A549 (cell line): ENCODE results near the gene GTPBP2. TPM values are rescaled to one million over a fixed set of nuclear protein-coding genes. Genes with fewer than 3 reads are reported as not detected.

Experiments
- ATAC-seq, 2 experiments: fragments of 200-7000 bp in 1 of 2; fragments of >200 bp in 1 of 2; cut with Nextera tagmentation in 1 of 2; cut with Tn5 transposase in 1 of 2; 3 replicates each; pipeline versions ENCODE4 v1.8.0 to v1.9.1; 2018 to 2020; ENCODE audit warnings: mild to moderate bottlenecking in 1 of 2, moderate library complexity in 1 of 2
- CTCF ChIA-PET: fragments of 300-600 bp; sonication (Branson Sonifier 250); formaldehyde crosslinking; extraction: SDS; loops from one replicate; lab custom pipeline; 2021; ENCODE audit warnings: antibody characterized with exemption, inconsistent platforms; lab: Yijun Ruan, JAX
- POLR2A ChIA-PET: fragments of 350-600 bp; formaldehyde crosslinking; extraction: SDS; loops from one replicate; lab custom pipeline; 2021; ENCODE audit warnings: antibody characterized with exemption, inconsistent platforms; lab: Yijun Ruan, JAX
- DNase-seq, 2 experiments: peaks; one replicate each; pipeline versions ENCODE4 v3.0.0 to v3.0.0-alpha.2; 2011 to 2016; ENCODE audit warnings: low read depth in 1 of 2, low spot score in 1 of 2
- FAIRE-seq: peaks from 2 replicates; lab custom pipeline; 2011; peaks lifted over from hg19 to GRCh38; lab: Jason Lieb, UNC
- H3K27ac ChIP-seq, 2 experiments: fragments of >200 bp; sonication (Bioruptor Twin); formaldehyde crosslinking; 3 replicates each; pipeline ENCODE4 v1.5.1; 2016 to 2017
- H3K4me1 ChIP-seq: fragments of >200 bp; sonication (Bioruptor Twin); formaldehyde crosslinking; 3 replicates; pipeline ENCODE4 v1.6.1; 2016
- H3K4me2 ChIP-seq: fragments of >200 bp; sonication (Bioruptor Twin); formaldehyde crosslinking; 3 replicates; pipeline ENCODE4 v1.6.1; 2016
- H3K4me3 ChIP-seq: fragments of >200 bp; sonication (Bioruptor Twin); formaldehyde crosslinking; 3 replicates; pipeline ENCODE4 v1.5.1; 2016
- H3K9me3 ChIP-seq: fragments of >200 bp; sonication (Bioruptor Twin); formaldehyde crosslinking; 3 replicates; pipeline ENCODE4 v1.6.1; 2016
- BHLHE40 ChIP-seq: IDR thresholded peaks from 2 replicates; pipeline ENCODE4 v1.6.1; 2012; ENCODE audit warnings: low read depth, low read length, inconsistent platforms
- CEBPB ChIP-seq, 2 experiments: fragments of >200 bp in 1 of 2; sonication (Bioruptor Twin) in 1 of 2; formaldehyde crosslinking in 1 of 2; IDR thresholded peaks; 2 replicates each; pipeline ENCODE4 v1.6.1; 2012 to 2016
- CHD2 ChIP-seq: fragments of 150-350 bp; IDR thresholded peaks from 2 replicates; pipeline ENCODE4 v1.6.1; 2014; ENCODE audit warnings: low read length; ENCODE audit not compliant: partially characterized antibody
- EHMT2 ChIP-seq: fragments of 200-600 bp; sonication (generic); IDR thresholded peaks from 2 replicates; pipeline ENCODE4 v1.6.1; 2016; ENCODE audit warnings: antibody characterized with exemption, low read depth, mild to moderate bottlenecking, moderate library complexity
- EP300 ChIP-seq, 2 experiments: fragments of >200 bp; sonication (Bioruptor Twin); formaldehyde crosslinking; IDR thresholded peaks; 2 replicates in 1 of 2; 3 replicates in 1 of 2; pipeline ENCODE4 v1.6.1; 2016 to 2017
- FOSL2 ChIP-seq, 2 experiments: fragments of 450-650 bp in 1 of 2; fragments of >200 bp in 1 of 2; sonication (Bioruptor Twin) in 1 of 2; formaldehyde crosslinking; IDR thresholded peaks; 2 replicates each; pipeline versions ENCODE4 v1.5.0 to v1.6.1; 2016 to 2020; ENCODE audit warnings: mild to moderate bottlenecking in 1 of 2, moderate library complexity in 1 of 2
- HDAC2 ChIP-seq: fragments of 200-600 bp; sonication (generic); IDR thresholded peaks from 2 replicates; pipeline ENCODE4 v1.6.1; 2016
- HEYL ChIP-seq: fragments of 250-450 bp; sonication (Bioruptor Pico); IDR thresholded peaks from 2 replicates; pipeline ENCODE4 v1.8.0; 2021; ENCODE audit warnings: mild to moderate bottlenecking, moderate library complexity
- HOXB13 ChIP-seq: fragments of 250-450 bp; sonication (Bioruptor Pico); IDR thresholded peaks from 2 replicates; pipeline ENCODE4 v1.5.0; 2020; ENCODE audit warnings: low read depth, mild to moderate bottlenecking, moderate library complexity
- HOXB5 ChIP-seq: fragments of 250-450 bp; sonication (Bioruptor Pico); IDR thresholded peaks from 2 replicates; pipeline ENCODE4 v1.5.0; 2020; ENCODE audit warnings: mild to moderate bottlenecking, moderate library complexity
- KDM1A ChIP-seq: fragments of 200-600 bp; sonication (generic); IDR thresholded peaks from 2 replicates; pipeline ENCODE4 v1.6.1; 2016; ENCODE audit warnings: low read depth, mild to moderate bottlenecking
- KDM5A ChIP-seq: fragments of 200-600 bp; sonication (generic); IDR thresholded peaks from 2 replicates; pipeline ENCODE4 v1.6.1; 2016; ENCODE audit warnings: antibody characterized with exemption, mild to moderate bottlenecking
- NFE2L2 ChIP-seq: fragments of 150-350 bp; conservative IDR thresholded peaks from 2 replicates; pipeline ENCODE4 v1.6.1; 2014; ENCODE audit warnings: low read length
- NPAS2 ChIP-seq: fragments of 250-450 bp; sonication (Bioruptor Pico); IDR thresholded peaks from 2 replicates; pipeline ENCODE4 v1.8.0; 2022; ENCODE audit warnings: mild to moderate bottlenecking, moderate library complexity, borderline replicate concordance
- POLR2A ChIP-seq: IDR thresholded peaks from 2 replicates; pipeline ENCODE4 v1.6.1; 2012; ENCODE audit warnings: mild to moderate bottlenecking, low read length
- POLR2AphosphoS2 ChIP-seq: conservative IDR thresholded peaks from 2 replicates; pipeline ENCODE4 v1.6.1; 2012; ENCODE audit warnings: low read length, improper control_type of control experiment, inconsistent platforms
- RAD21 ChIP-seq, 2 experiments: fragments of >200 bp in 1 of 2; sonication (Bioruptor Twin) in 1 of 2; formaldehyde crosslinking in 1 of 2; IDR thresholded peaks in 1 of 2; conservative IDR thresholded peaks in 1 of 2; 2 replicates in 1 of 2; 3 replicates in 1 of 2; pipeline ENCODE4 v1.6.1; 2012 to 2018; ENCODE audit warnings: inconsistent platforms in 1 of 2
- RARB ChIP-seq: fragments of 250-450 bp; sonication (Bioruptor Pico); IDR thresholded peaks from 2 replicates; pipeline ENCODE4 v1.8.0; 2021; ENCODE audit warnings: mild to moderate bottlenecking, moderate library complexity
- RFX5 ChIP-seq: fragments of 450-650 bp; IDR thresholded peaks from 2 replicates; pipeline ENCODE4 v1.7.1; 2014; ENCODE audit warnings: antibody characterized with exemption, mild to moderate bottlenecking, moderate library complexity
- RNF2 ChIP-seq: fragments of 200-600 bp; sonication (generic); IDR thresholded peaks from 2 replicates; pipeline ENCODE4 v1.6.1; 2016; ENCODE audit warnings: low read depth, mild to moderate bottlenecking, antibody characterized with exemption, moderate library complexity, borderline replicate concordance
- TP53 ChIP-seq: fragments of 250-450 bp; sonication (Bioruptor Pico); IDR thresholded peaks from 2 replicates; pipeline ENCODE4 v1.5.0; 2021; ENCODE audit warnings: mild to moderate bottlenecking, moderate library complexity
- WGBS: methylation state at CpG from one replicate; pipeline ENCODE4 v1.1.6; 2017; ENCODE audit errors: missing lambda C conversion rate; 5-methylcytosine and 5-hydroxymethylcytosine counted together
- polyA plus RNA-seq, 4 experiments: library from polyadenylated mRNA; depleted of rRNA in 3 of 4; stranded (reverse); fragments of >200 nt; fragmentation: RNase III in 1 of 4; extraction: RNeasy Plus Mini Kit Qiagen cat#74134 plus additional on column Dnase treatment in 1 of 4; gene quantifications; 2 replicates in 3 of 4; 3 replicates in 1 of 4; pipeline ENCODE4 v1.2.3, GENCODE V29; 2011 to 2017
- TF ChIP-seq, protein P1 (sequence below): fragments of 200-600 bp; sonication (generic); IDR thresholded peaks from 2 replicates; pipeline ENCODE4 v1.6.1; 2016; ENCODE audit warnings: antibody characterized with exemption, mild to moderate bottlenecking, moderate library complexity
- TF ChIP-seq, protein P2 (sequence below): fragments of >200 bp; sonication (Bioruptor Twin); formaldehyde crosslinking; IDR thresholded peaks from 3 replicates; pipeline ENCODE4 v1.6.1; 2016
- TF ChIP-seq, protein P3 (sequence below): IDR thresholded peaks from 2 replicates; pipeline ENCODE4 v1.6.1; 2012; ENCODE audit warnings: low read depth, borderline replicate concordance
- TF ChIP-seq, protein P4 (sequence below): fragments of 150-350 bp; IDR thresholded peaks from 2 replicates; pipeline ENCODE4 v1.6.1; 2014; ENCODE audit warnings: low read depth, mild to moderate bottlenecking, low read length
- TF ChIP-seq, protein P5 (sequence below): fragments of >200 bp; sonication (Bioruptor Twin); formaldehyde crosslinking; IDR thresholded peaks from 2 replicates; pipeline ENCODE4 v1.6.1; 2016

Gene GTPBP2
- polyA plus RNA-seq, 2 of the 4 experiments (the other 2 are of a cell fraction) = 28.9 to 59.6 TPM

DNA sequence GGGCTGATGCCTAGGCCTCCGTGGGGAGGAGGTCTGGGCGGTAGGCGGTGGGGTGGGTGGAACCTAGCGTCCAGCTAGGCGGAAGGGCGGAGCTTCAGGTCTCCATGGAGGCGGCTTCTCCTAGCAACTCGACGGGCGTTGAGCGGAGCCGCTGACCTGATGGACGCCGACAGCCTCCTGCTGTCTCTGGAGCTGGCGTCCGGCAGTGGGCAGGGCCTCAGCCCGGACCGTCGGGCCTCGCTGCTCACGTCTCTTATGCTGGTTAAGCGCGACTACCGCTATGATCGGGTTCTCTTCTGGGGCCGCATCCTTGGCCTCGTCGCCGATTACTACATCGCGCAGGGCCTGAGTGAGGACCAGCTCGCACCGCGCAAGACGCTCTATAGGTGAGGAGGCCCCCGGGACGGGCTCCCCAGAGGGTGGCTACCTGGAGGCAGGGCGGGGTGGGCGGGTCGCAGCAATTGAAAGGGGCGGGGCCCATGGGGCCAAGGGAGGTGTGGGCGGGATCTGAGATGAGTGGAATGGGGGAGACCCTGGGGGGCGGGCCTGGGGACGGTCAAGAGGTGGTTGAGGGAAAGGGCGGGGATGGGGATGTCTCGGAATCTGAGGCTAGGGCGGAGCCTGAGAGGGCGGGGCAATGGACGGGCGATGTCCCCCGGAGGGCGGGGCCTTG is 16.0 kb upstream of the GTPBP2 start, which contains the start of gene RSPH9:
RSPH9 (plus strand) TSS at position 97 of the 673 bp plus-strand sequence; CDS start at position 160, 63 bp downstream.
- peak within 1 kb of the TSS; percentile 43 for H3K4me3 ChIP-seq

DNA sequence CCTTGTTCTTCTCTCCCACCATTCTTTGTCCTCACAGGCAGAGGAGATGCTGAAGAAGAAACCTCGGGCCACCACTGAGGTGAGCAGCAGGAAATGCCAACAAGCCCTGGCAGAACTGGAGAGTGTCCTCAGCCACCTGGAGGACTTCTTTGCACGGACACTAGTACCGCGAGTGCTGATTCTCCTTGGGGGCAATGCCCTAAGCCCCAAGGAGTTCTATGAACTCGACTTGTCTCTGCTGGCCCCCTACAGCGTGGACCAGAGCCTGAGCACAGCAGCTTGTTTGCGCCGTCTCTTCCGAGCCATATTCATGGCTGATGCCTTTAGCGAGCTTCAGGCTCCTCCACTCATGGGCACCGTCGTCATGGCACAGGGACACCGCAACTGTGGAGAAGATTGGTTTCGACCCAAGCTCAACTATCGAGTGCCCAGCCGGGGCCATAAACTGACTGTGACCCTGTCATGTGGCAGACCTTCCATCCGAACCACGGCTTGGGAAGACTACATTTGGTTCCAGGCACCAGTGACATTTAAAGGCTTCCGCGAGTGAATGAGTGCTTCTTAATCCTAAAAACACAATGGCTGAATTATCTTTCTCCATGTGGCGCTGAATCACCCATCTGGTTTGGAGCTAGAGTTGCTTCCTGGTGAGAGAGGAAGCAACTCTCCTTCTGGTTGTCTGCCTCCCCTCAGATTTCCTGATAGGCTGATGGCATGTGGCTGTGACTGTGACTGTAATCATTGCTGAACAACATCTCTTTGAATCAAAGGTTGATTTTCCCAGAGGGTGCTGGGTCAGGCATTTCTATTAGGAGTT is 11.1 kb upstream of the GTPBP2 start:
- Histone ChIP-seq H3K9me3 (no peaks in the 10 kb centered on the region), H3K4me3 (no peak overlapping the region), H3K27ac (no peak overlapping the region), H3K4me2 (no peak overlapping the region), H3K4me1 (peaks cover 11% of the 10 kb centered on the region)
- POLR2A ChIA-PET = no interaction called here
- no peak for DNase-seq
- no peak for FAIRE-seq
- ATAC-seq = no peak
- 96% methylated on average over 18 of the region's 21 CpGs for WGBS
- no peak for TF ChIP-seq BHLHE40
- TF ChIP-seq, protein P1, sequence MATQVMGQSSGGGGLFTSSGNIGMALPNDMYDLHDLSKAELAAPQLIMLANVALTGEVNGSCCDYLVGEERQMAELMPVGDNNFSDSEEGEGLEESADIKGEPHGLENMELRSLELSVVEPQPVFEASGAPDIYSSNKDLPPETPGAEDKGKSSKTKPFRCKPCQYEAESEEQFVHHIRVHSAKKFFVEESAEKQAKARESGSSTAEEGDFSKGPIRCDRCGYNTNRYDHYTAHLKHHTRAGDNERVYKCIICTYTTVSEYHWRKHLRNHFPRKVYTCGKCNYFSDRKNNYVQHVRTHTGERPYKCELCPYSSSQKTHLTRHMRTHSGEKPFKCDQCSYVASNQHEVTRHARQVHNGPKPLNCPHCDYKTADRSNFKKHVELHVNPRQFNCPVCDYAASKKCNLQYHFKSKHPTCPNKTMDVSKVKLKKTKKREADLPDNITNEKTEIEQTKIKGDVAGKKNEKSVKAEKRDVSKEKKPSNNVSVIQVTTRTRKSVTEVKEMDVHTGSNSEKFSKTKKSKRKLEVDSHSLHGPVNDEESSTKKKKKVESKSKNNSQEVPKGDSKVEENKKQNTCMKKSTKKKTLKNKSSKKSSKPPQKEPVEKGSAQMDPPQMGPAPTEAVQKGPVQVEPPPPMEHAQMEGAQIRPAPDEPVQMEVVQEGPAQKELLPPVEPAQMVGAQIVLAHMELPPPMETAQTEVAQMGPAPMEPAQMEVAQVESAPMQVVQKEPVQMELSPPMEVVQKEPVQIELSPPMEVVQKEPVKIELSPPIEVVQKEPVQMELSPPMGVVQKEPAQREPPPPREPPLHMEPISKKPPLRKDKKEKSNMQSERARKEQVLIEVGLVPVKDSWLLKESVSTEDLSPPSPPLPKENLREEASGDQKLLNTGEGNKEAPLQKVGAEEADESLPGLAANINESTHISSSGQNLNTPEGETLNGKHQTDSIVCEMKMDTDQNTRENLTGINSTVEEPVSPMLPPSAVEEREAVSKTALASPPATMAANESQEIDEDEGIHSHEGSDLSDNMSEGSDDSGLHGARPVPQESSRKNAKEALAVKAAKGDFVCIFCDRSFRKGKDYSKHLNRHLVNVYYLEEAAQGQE = no peak
- TF ChIP-seq, protein P2, sequence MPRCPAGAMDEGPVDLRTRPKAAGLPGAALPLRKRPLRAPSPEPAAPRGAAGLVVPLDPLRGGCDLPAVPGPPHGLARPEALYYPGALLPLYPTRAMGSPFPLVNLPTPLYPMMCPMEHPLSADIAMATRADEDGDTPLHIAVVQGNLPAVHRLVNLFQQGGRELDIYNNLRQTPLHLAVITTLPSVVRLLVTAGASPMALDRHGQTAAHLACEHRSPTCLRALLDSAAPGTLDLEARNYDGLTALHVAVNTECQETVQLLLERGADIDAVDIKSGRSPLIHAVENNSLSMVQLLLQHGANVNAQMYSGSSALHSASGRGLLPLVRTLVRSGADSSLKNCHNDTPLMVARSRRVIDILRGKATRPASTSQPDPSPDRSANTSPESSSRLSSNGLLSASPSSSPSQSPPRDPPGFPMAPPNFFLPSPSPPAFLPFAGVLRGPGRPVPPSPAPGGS = no peak
- TF ChIP-seq POLR2AphosphoS2 = no peak
- TF ChIP-seq, protein P3, sequence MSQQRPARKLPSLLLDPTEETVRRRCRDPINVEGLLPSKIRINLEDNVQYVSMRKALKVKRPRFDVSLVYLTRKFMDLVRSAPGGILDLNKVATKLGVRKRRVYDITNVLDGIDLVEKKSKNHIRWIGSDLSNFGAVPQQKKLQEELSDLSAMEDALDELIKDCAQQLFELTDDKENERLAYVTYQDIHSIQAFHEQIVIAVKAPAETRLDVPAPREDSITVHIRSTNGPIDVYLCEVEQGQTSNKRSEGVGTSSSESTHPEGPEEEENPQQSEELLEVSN = no peak
- TF ChIP-seq RAD21 (conservative IDR thresholded peaks at IDR 0.05 in 1 of 2, IDR thresholded peaks at IDR 0.05 in 1 of 2) = no peak
- no peak for TF ChIP-seq HDAC2
- no peak for TF ChIP-seq HOXB5 (CRISPR knock-in tag)
- TF ChIP-seq, protein P4, sequence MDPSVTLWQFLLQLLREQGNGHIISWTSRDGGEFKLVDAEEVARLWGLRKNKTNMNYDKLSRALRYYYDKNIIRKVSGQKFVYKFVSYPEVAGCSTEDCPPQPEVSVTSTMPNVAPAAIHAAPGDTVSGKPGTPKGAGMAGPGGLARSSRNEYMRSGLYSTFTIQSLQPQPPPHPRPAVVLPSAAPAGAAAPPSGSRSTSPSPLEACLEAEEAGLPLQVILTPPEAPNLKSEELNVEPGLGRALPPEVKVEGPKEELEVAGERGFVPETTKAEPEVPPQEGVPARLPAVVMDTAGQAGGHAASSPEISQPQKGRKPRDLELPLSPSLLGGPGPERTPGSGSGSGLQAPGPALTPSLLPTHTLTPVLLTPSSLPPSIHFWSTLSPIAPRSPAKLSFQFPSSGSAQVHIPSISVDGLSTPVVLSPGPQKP = no peak
- TF ChIP-seq RFX5 = no peak
- no peak for TF ChIP-seq CEBPB (IDR thresholded peaks at IDR 0.05)
- no peak for TF ChIP-seq NFE2L2
- no peak for TF ChIP-seq KDM1A
- CTCF ChIA-PET = interaction anchor here (1.3 to 1.9 kb wide), 4 partner anchors 10 to 439 kb away, joined by 3 to 7 read pairs (median 4); partner anchors contain the start of gene VEGFA

More for the DNA sequence above, 16.0 kb upstream of the GTPBP2 start, which contains the start of gene RSPH9:
- Histone ChIP-seq H3K27ac (peak within 1 kb of the TSS; percentile 11 to 78; a peak in 4 of 6 replicates), H3K4me1 (no peaks in the 10 kb centered on the region), H3K9me3 (no peaks in the 10 kb centered on the region), H3K4me2 (peak within 1 kb of the TSS; percentile 65)
- ChIA-PET CTCF (interaction anchor here (1.2 to 5.1 kb wide), 3 partner anchors 12 to 25 kb away, joined by 3 to 24 read pairs (median 4); no protein-coding TSS in a partner anchor), POLR2A (interaction anchor here (1.9 to 2.6 kb wide), 2 partner anchors 9 to 15 kb away, joined by 10 to 13 read pairs; partner anchors contain the start of genes GTPBP2 and MAD2L1BP)
- no peak for TF ChIP-seq HOXB13 (CRISPR knock-in tag)
- no peak for TF ChIP-seq RARB (CRISPR knock-in tag)
- no peak for TF ChIP-seq HDAC2
- TF ChIP-seq HEYL (CRISPR knock-in tag) = no peak
- no peak for TF ChIP-seq FOSL2 (IDR thresholded peaks at IDR 0.05)
- no peak for TF ChIP-seq FOSL2 (CRISPR knock-in tag; IDR thresholded peaks at IDR 0.05)
- TF ChIP-seq EP300 (IDR thresholded peaks at IDR 0.05) = no peak
- no peak for TF ChIP-seq CHD2
- TF ChIP-seq POLR2A = no peak
- no peak for TF ChIP-seq EHMT2
- TF ChIP-seq NPAS2 (CRISPR knock-in tag) = no peak
- TF ChIP-seq RNF2 = no peak
- TF ChIP-seq, protein P5, sequence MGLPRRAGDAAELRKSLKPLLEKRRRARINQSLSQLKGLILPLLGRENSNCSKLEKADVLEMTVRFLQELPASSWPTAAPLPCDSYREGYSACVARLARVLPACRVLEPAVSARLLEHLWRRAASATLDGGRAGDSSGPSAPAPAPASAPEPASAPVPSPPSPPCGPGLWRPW = no peak
- TF ChIP-seq KDM5A = no peak
- TF ChIP-seq TP53 (CRISPR knock-in tag) = no peak
- ATAC-seq (peak; percentile 89 to 91), FAIRE-seq (no peak), DNase-seq (peak in 1 of 2 experiments; percentile 66)
- WGBS = 53% methylated on average over 28 of the region's 52 CpGs
